ENCODE measurements around the gene MNT. TPM values are rescaled to one million over a fixed set of nuclear protein-coding genes. Genes with fewer than 3 reads are reported as not detected.

Gene MNT
- total RNA-seq, 4 donors from 2014 or later, result 2.9 to 5.4 (median 4.2) TPM

GRCh38 chr17:2363851-2364762 is 36.8 kb downstream of the MNT start:
- peak; percentile 94 to 96 for ATAC-seq
- H3K36me3 ChIP-seq, result no peaks in the 10 kb centered on the region
- no peaks in the 10 kb centered on the region for H3K27me3 ChIP-seq
- TF ChIP-seq POLR2A (IDR thresholded peaks at IDR 0.05) (no peak), CTCF (IDR thresholded peaks at IDR 0.05 in 4 of 5, conservative IDR thresholded peaks at IDR 0.05 in 1 of 5) (no peak)
- peak; percentile 76 to 89 for DNase-seq
- H3K9me3 ChIP-seq, result no peaks in the 10 kb centered on the region
- in situ Hi-C loops (cut with MboI; ENCODE audit: low sequenced_read_pairs in 4 of 4), result no loop called here
- peak overlapping the region; percentile 58 to 71 (median 64) for H3K27ac ChIP-seq
- peaks cover 19 to 21% of the 10 kb centered on the region in 2 donors for H3K4me1 ChIP-seq
- no peak overlapping the region for H3K4me3 ChIP-seq
- intact Hi-C loops (cut with DNase I; ENCODE audit: low total_unique reads), result loop anchor here (1.0 to 10.0 kb wide), 2 partner anchors 17 to 51 kb away; no protein-coding TSS in a partner anchor

DNA sequence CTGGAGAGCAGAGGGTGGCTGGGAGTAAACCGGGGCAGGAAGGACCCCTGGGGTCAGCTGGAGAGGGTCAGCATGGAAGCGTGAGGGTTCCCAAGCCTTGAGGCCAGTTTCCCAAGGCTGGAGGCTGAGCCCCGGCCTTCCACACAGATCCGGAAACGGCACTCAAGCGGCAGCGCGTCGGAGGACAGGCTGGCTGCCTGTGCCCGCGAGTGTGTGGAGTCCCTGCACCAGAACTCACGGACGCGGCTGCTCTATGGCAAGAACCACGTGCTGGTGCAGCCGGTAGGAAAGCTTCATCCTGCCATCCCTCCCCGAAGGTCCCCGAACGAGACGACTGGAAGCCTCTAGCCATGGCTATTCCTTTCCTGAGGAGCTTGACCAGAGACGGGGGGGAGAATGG is 37.5 kb downstream of the MNT start:
- intact Hi-C loops (cut with DNase I; ENCODE audit: low total_unique reads) (loop anchor here (10.0 kb wide), 1 partner anchor 51 kb away; no protein-coding TSS in a partner anchor), in situ Hi-C loops (cut with MboI; ENCODE audit: low sequenced_read_pairs in 4 of 4) (no loop called here)
- Histone ChIP-seq H3K27ac (peak overlapping the region in 1 of 4 donors; percentile 60), H3K4me1 (peaks cover 19 to 21% of the 10 kb centered on the region in 2 donors), H3K9me3 (no peaks in the 10 kb centered on the region), H3K36me3 (no peaks in the 10 kb centered on the region), H3K4me3 (no peak overlapping the region), H3K27me3 (no peaks in the 10 kb centered on the region)
- TF ChIP-seq CTCF (IDR thresholded peaks at IDR 0.05 in 4 of 5, conservative IDR thresholded peaks at IDR 0.05 in 1 of 5), result no peak
- TF ChIP-seq POLR2A (IDR thresholded peaks at IDR 0.05), result no peak
- DNase-seq (no peak), ATAC-seq (no peak)

GRCh38 chr17:2362881-2363280 is 38.0 kb downstream of the MNT start:
- no peak overlapping the region for H3K27ac ChIP-seq
- H3K4me1 ChIP-seq, result peaks cover 19 to 21% of the 10 kb centered on the region in 2 donors
- H3K27me3 ChIP-seq, result no peaks in the 10 kb centered on the region
- no peaks in the 10 kb centered on the region for H3K36me3 ChIP-seq
- ATAC-seq, result no peak
- TF ChIP-seq POLR2A (IDR thresholded peaks at IDR 0.05) (no peak), CTCF (IDR thresholded peaks at IDR 0.05 in 4 of 5, conservative IDR thresholded peaks at IDR 0.05 in 1 of 5) (no peak)
- no peaks in the 10 kb centered on the region for H3K9me3 ChIP-seq
- no peak overlapping the region for H3K4me3 ChIP-seq
- in situ Hi-C loops (cut with MboI; ENCODE audit: low sequenced_read_pairs in 4 of 4) (no loop called here), intact Hi-C loops (cut with DNase I; ENCODE audit: low total_unique reads) (loop anchor here (10.0 kb wide), 1 partner anchor 52 kb away; no protein-coding TSS in a partner anchor)
- DNase-seq, result no peak

- intact Hi-C loops (cut with DNase I; ENCODE audit: low total_unique reads), result loop anchor here (10.0 kb wide), 1 partner anchor 52 kb away; no protein-coding TSS in a partner anchor
- in situ Hi-C loops (cut with MboI; ENCODE audit: low sequenced_read_pairs in 4 of 4), result no loop called here
Observed at GRCh38 chr17:2362416-2362815, 38.4 kb downstream of the MNT start.

More at GRCh38 chr17:2362416-2362815, 38.4 kb downstream of the MNT start:
- no peak overlapping the region for H3K27ac ChIP-seq
- H3K4me1 ChIP-seq, result peaks cover 19 to 21% of the 10 kb centered on the region in 2 donors
- no peak overlapping the region for H3K4me3 ChIP-seq
- ATAC-seq (no peak), DNase-seq (no peak)
- H3K27me3 ChIP-seq, result no peaks in the 10 kb centered on the region
- no peaks in the 10 kb centered on the region for H3K9me3 ChIP-seq
- TF ChIP-seq CTCF (IDR thresholded peaks at IDR 0.05 in 4 of 5, conservative IDR thresholded peaks at IDR 0.05 in 1 of 5), result no peak
- TF ChIP-seq POLR2A (IDR thresholded peaks at IDR 0.05), result no peak
- H3K36me3 ChIP-seq, result no peaks in the 10 kb centered on the region

Measured in gastrocnemius medialis (tissue), 4 donors.